Sigmoid colon (tissue), 7 donors: ENCODE results near the gene ZNF215. TPM values are rescaled to one million over a fixed set of nuclear protein-coding genes. Genes with fewer than 3 reads are reported as not detected.
A peak's percentile ranks its signal among the peaks of the same experiment; 100 is the strongest.

Experiments used
- DNase-seq: peaks from one replicate; pipeline ENCODE4 v3.0.0-alpha.2; 2019
- H3K27ac ChIP-seq, 4 donors: fragments of 200-600 bp; sonication (generic); one replicate each; pipeline ENCODE4 v1.5.1; 2016 to 2019; ENCODE audit warnings: mild to moderate bottlenecking in 1 of 4
- H3K27me3 ChIP-seq, 3 donors: fragments of 200-600 bp; sonication (generic); one replicate each; pipeline ENCODE4 v1.5.1; 2019; ENCODE audit warnings: mild to moderate bottlenecking in 1 of 3
- H3K36me3 ChIP-seq, 4 donors: fragments of 200-600 bp; sonication (generic); one replicate each; pipeline ENCODE4 v1.5.1; 2016 to 2019
- H3K4me1 ChIP-seq, 4 donors: fragments of 200-600 bp; sonication (generic); one replicate each; pipeline ENCODE4 v1.5.1; 2017 to 2019
- H3K4me3 ChIP-seq, 4 donors: fragments of 200-600 bp; sonication (generic); one replicate each; pipeline ENCODE4 v1.5.1; 2017 to 2019; ENCODE audit warnings: mild to moderate bottlenecking in 2 of 4, moderate library complexity in 1 of 4
- H3K9me3 ChIP-seq, 4 donors: fragments of 200-600 bp in 3 of 4; sonication (generic) in 3 of 4; one replicate each; pipeline versions ENCODE4 v1.5.1 to v1.6.1; 2013 to 2019
- CTCF ChIP-seq, 4 experiments: fragments of 450-650 bp in 3 of 4; fragments of 200-600 bp in 1 of 4; IDR thresholded peaks; one replicate each; pipeline ENCODE4 v1.5.1; 2016 to 2019; ENCODE audit warnings: antibody characterized with exemption in 4 of 4, mild to moderate bottlenecking in 3 of 4, moderate library complexity in 2 of 4
- EP300 ChIP-seq, 4 donors: sonication (generic); formaldehyde crosslinking; IDR thresholded peaks; one replicate each; pipeline ENCODE4 v1.6.1; 2017; ENCODE audit warnings: antibody characterized with exemption in 4 of 4
- POLR2A ChIP-seq, 2 donors: fragments of 450-650 bp; IDR thresholded peaks; one replicate each; pipeline ENCODE4 v1.6.1; 2016; ENCODE audit warnings: antibody characterized with exemption in 2 of 2, mild to moderate bottlenecking in 2 of 2, moderate library complexity in 2 of 2
- POLR2AphosphoS5 ChIP-seq, 4 donors: sonication (generic); formaldehyde crosslinking; IDR thresholded peaks; one replicate each; pipeline ENCODE4 v1.6.1; 2017; ENCODE audit warnings: antibody characterized with exemption in 4 of 4
- WGBS, 2 donors: extraction: QIAGEN DNeasy Blood & Tissue Kit; methylation state at CpG; one replicate each; pipeline ENCODE4 v1.1.7; 2013; 5-methylcytosine and 5-hydroxymethylcytosine counted together
- intact Hi-C: fragments of 100-400 bp; cut with DNase I; formaldehyde crosslinking; loops from one replicate; pipeline ENCODE4 v1.15.1; 2023
- polyA plus RNA-seq, 3 donors: library from polyadenylated mRNA; stranded (reverse); fragments of 200-250 nt; gene quantifications; one replicate each; pipeline ENCODE4 v1.2.3, GENCODE V29; 2013
- total RNA-seq, 4 donors: library from RNA; depleted of rRNA; stranded (reverse); fragments of >200 nt; gene quantifications; one replicate each; pipeline ENCODE4 v1.1.0, GENCODE V29; 2016
- donor health status: healthy with polysubstance abuse.
- donor health status: Bipolar disorder and iron deficiency.
- donor health status: healthy.

Gene ZNF215
- total and polyA plus RNA-seq, 7 donors = 0.41 to 3.0 (median 1.1) TPM

GRCh38 chr11:6920702-6921101, 5.5 kb upstream of the ZNF215 start, which contains the start of gene OR2D3:
TSS of gene OR2D3 (plus strand) at chr11:6921002. CDS start at chr11:6921002, 0 bp downstream.
- WGBS, 2 donors = 94 to 97% methylated on average over 1 of the region's 1 CpG
- no peak for TF ChIP-seq POLR2AphosphoS5 (IDR thresholded peaks at IDR 0.05)
- intact Hi-C loops = loop anchor here (10.0 kb wide), 1 partner anchor 74 kb away; no protein-coding TSS in a partner anchor

GRCh38 chr11:6925007-6925577, 1.1 kb upstream of the ZNF215 start:
- H3K27ac ChIP-seq = no peak overlapping the region
- H3K9me3 ChIP-seq = no peaks in the 10 kb centered on the region
- H3K4me1 ChIP-seq = peaks cover 0 to 15% (median 10%) of the 10 kb centered on the region in 4 donors
- no peak overlapping the region for H3K4me3 ChIP-seq
- no peaks in the 10 kb centered on the region for H3K27me3 ChIP-seq
- intact Hi-C loops = loop anchor here (10.0 kb wide), 1 partner anchor 70 kb away; no protein-coding TSS in a partner anchor
- no peak for TF ChIP-seq CTCF (IDR thresholded peaks at IDR 0.05)
- no peak for TF ChIP-seq EP300 (IDR thresholded peaks at IDR 0.05)
- TF ChIP-seq POLR2A (IDR thresholded peaks at IDR 0.05) = no peak
- TF ChIP-seq POLR2AphosphoS5 (IDR thresholded peaks at IDR 0.05) = no peak
- DNase-seq = no peak
- no peaks in the 10 kb centered on the region for H3K36me3 ChIP-seq

More at GRCh38 chr11:6920702-6921101, 5.5 kb upstream of the ZNF215 start, which contains the start of gene OR2D3:
- Histone ChIP-seq H3K27ac (no peak within 1 kb of the TSS), H3K4me3 (no peak within 1 kb of the TSS), H3K27me3 (no peaks in the 10 kb centered on the region), H3K9me3 (peaks cover 0 to 3% (median 0%) of the 10 kb centered on the region in 4 donors), H3K4me1 (no peaks in the 10 kb centered on the region), H3K36me3 (no peaks in the 10 kb centered on the region)
- DNase-seq = no peak

GRCh38 chr11:6925636-6926207, 504 bp upstream of the ZNF215 start:
- H3K4me3 ChIP-seq = peak overlapping the region in 3 of 4 donors; percentile 49 to 70 (median 62)
- H3K9me3 ChIP-seq = no peaks in the 10 kb centered on the region
- no peaks in the 10 kb centered on the region for H3K36me3 ChIP-seq
- DNase-seq = no peak
- no peak for TF ChIP-seq POLR2AphosphoS5 (IDR thresholded peaks at IDR 0.05)
- TF ChIP-seq CTCF (IDR thresholded peaks at IDR 0.05) = no peak
- TF ChIP-seq EP300 (IDR thresholded peaks at IDR 0.05) = no peak
- TF ChIP-seq POLR2A (IDR thresholded peaks at IDR 0.05) = no peak
- H3K27me3 ChIP-seq = no peaks in the 10 kb centered on the region
- WGBS, 2 donors = 51 to 62% methylated on average over 2 of the region's 2 CpGs
- peaks cover 0 to 15% (median 10%) of the 10 kb centered on the region in 4 donors for H3K4me1 ChIP-seq
- peak overlapping the region; percentile 38 to 67 (median 64) for H3K27ac ChIP-seq
- intact Hi-C loops = loop anchor here (1.0 to 10.0 kb wide), 2 partner anchors 69 to 94 kb away; no protein-coding TSS in a partner anchor

- H3K36me3 ChIP-seq = no peaks in the 10 kb centered on the region
- intact Hi-C loops = loop anchor here (10.0 kb wide), 1 partner anchor 68 kb away; no protein-coding TSS in a partner anchor
- no peaks in the 10 kb centered on the region for H3K27me3 ChIP-seq
- peak overlapping the region in 3 of 4 donors; percentile 61 to 67 (median 66) for H3K27ac ChIP-seq
- H3K9me3 ChIP-seq = no peaks in the 10 kb centered on the region
- H3K4me1 ChIP-seq = peaks cover 0 to 15% (median 10%) of the 10 kb centered on the region in 4 donors
- TF ChIP-seq EP300 (IDR thresholded peaks at IDR 0.05) = no peak
- TF ChIP-seq CTCF (IDR thresholded peaks at IDR 0.05) = no peak
- no peak for TF ChIP-seq POLR2A (IDR thresholded peaks at IDR 0.05)
- TF ChIP-seq POLR2AphosphoS5 (IDR thresholded peaks at IDR 0.05) = no peak
- 6 to 15% methylated on average over 11 of the region's 11 CpGs for WGBS, 2 donors
- DNase-seq = no peak
- peak overlapping the region; percentile 43 to 70 (median 56) for H3K4me3 ChIP-seq
Observed at GRCh38 chr11:6927030-6927617, 898 bp downstream of the ZNF215 start.

- Histone ChIP-seq H3K4me3 (no peak overlapping the region), H3K27me3 (no peaks in the 10 kb centered on the region), H3K9me3 (no peaks in the 10 kb centered on the region), H3K4me1 (peaks cover 0 to 15% (median 10%) of the 10 kb centered on the region in 4 donors), H3K36me3 (no peaks in the 10 kb centered on the region), H3K27ac (no peak overlapping the region)
- TF ChIP-seq EP300 (IDR thresholded peaks at IDR 0.05) (no peak), POLR2A (IDR thresholded peaks at IDR 0.05) (no peak), CTCF (IDR thresholded peaks at IDR 0.05) (no peak), POLR2AphosphoS5 (IDR thresholded peaks at IDR 0.05) (no peak)
- WGBS, 2 donors = 74 to 77% methylated on average over 4 of the region's 4 CpGs
- intact Hi-C loops = loop anchor here (10.0 kb wide), 1 partner anchor 66 kb away; no protein-coding TSS in a partner anchor
- no peak for DNase-seq
Observed at GRCh38 chr11:6928916-6929315, 2.7 kb downstream of the ZNF215 start.
